Caki2 (cell line): Measurements from ENCODE around the gene SOX5. TPM values are rescaled to one million over a fixed set of nuclear protein-coding genes. Genes with fewer than 3 reads are reported as not detected.
"Not testable (repeated sequence)": the region's sequence is repeated elsewhere in the genome, so short reads cannot be mapped to it uniquely, and the experiment has no call there.

ENCODE experiments used
- DNase-seq: peaks from one replicate; pipeline ENCODE4 v3.0.0-alpha.2; 2015; ENCODE audit warnings: low read depth
- in situ Hi-C: cut with HindIII; loops from 2 replicates; pipeline ENCODE4 v1.10.0; 2016; ENCODE audit warnings: low sequenced_read_pairs, low pct_unique_long_range_greater_than_20kb, mixed read lengths
- total RNA-seq: library from RNA; depleted of rRNA; stranded (reverse); fragments of >200 nt; shearing (Covaris generic); gene quantifications from 2 replicates; pipeline ENCODE4 v1.2.3, GENCODE V29; 2014; ENCODE audit warnings: low replicate concordance

Gene SOX5
- total RNA-seq, 1 experiment from 2014 or later: not detected

- in situ Hi-C loops: no loop called here
- DNase-seq: no peak
These were observed 445.4 kb downstream of the SOX5 start for GRCh38 chr12:23504043-23504442.

- in situ Hi-C loops: no loop called here
- DNase-seq: no peak
These were observed 445.9 kb downstream of the SOX5 start for GRCh38 chr12:23503544-23503943.

- no peak for DNase-seq
- in situ Hi-C loops: no loop called here
These were observed 447.2 kb downstream of the SOX5 start for GRCh38 chr12:23502259-23502658.

GRCh38 chr12:23495472-23495871 is 454.0 kb downstream of the SOX5 start:
- DNase-seq: no peak
- in situ Hi-C loops: no loop called here

GRCh38 chr12:23493672-23494071 is 455.8 kb downstream of the SOX5 start:
- in situ Hi-C loops: no loop called here
- DNase-seq: peak; percentile 30

- in situ Hi-C loops, DNase-seq: not testable (repeated sequence)
These were observed 458.4 kb downstream of the SOX5 start for GRCh38 chr12:23491029-23491428.

DNA sequence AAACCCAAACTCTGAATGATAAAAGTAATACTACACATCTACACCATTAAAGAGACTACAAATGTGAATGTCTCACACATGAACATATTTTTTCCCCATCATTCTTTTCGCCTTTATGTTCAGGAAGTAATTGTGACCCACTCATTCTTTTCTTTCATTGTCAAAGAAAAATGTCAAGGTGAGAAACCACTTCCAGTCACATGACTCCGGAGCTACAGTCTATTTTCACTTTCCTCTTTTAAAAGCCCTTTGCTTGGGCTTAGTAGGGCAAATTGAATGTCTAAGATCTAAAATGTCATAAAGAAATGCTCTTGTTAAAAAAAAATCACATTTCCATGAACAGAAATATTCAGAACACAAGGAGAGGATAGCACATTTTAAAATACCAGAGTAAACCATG is 461.3 kb downstream of the SOX5 start:
- DNase-seq: no peak
- in situ Hi-C loops: no loop called here

GRCh38 chr12:23484238-23484637 is 465.2 kb downstream of the SOX5 start:
- in situ Hi-C loops: no loop called here
- peak; percentile 1 for DNase-seq

- no peak for DNase-seq
- in situ Hi-C loops: no loop called here
These were observed 466.9 kb downstream of the SOX5 start for GRCh38 chr12:23482571-23482970.
